ENCODE measurements around the gene RPL6. TPM values are rescaled to one million over a fixed set of nuclear protein-coding genes. Genes with fewer than 3 reads are reported as not detected.
A peak's percentile ranks its signal among the peaks of the same experiment; 100 is the strongest.
"Not testable (repeated sequence)": the region's sequence is repeated elsewhere in the genome, so short reads cannot be mapped to it uniquely, and the experiment has no call there.

The RPL6 gene
- total and polyA plus RNA-seq, 9 donors, result 1,882 to 3,614 (median 2,099) TPM

GRCh38 chr12:112408621-112409020, 784 bp downstream of the RPL6 start:
- peak overlapping the region; percentile 49 for H3K4me3 ChIP-seq
- H3K36me3 ChIP-seq, result no peaks in the 10 kb centered on the region
- no peaks in the 10 kb centered on the region for H3K9me3 ChIP-seq
- WGBS, 3 donors, result 3 to 18% (median 5%) methylated on average over 5 of the region's 5 CpGs
- no peaks in the 10 kb centered on the region for H3K27me3 ChIP-seq
- intact Hi-C loops (cut with DNase I), result no loop called here
- DNase-seq, result no peak
- peaks cover 3% of the 10 kb centered on the region for H3K4me1 ChIP-seq (ENCODE audit: insufficient read depth)
- H3K27ac ChIP-seq, result peak overlapping the region; percentile 56 to 57
- no peak for TF ChIP-seq EP300 (IDR thresholded peaks at IDR 0.05)
- TF ChIP-seq POLR2A (IDR thresholded peaks at IDR 0.05), result no peak
- TF ChIP-seq CTCF (IDR thresholded peaks at IDR 0.05), result no peak

- H3K9me3 ChIP-seq; DNase-seq; H3K4me1 ChIP-seq (ENCODE audit: insufficient read depth); H3K27ac ChIP-seq; intact Hi-C loops (cut with DNase I); H3K4me3 ChIP-seq; H3K27me3 ChIP-seq; H3K36me3 ChIP-seq: not testable (repeated sequence)
- 42 to 71% (median 44%) methylated on average over 6 of the region's 6 CpGs for WGBS, 3 donors
Measured at GRCh38 chr12:112407683-112408082, 1.7 kb downstream of the RPL6 start.

DNA sequence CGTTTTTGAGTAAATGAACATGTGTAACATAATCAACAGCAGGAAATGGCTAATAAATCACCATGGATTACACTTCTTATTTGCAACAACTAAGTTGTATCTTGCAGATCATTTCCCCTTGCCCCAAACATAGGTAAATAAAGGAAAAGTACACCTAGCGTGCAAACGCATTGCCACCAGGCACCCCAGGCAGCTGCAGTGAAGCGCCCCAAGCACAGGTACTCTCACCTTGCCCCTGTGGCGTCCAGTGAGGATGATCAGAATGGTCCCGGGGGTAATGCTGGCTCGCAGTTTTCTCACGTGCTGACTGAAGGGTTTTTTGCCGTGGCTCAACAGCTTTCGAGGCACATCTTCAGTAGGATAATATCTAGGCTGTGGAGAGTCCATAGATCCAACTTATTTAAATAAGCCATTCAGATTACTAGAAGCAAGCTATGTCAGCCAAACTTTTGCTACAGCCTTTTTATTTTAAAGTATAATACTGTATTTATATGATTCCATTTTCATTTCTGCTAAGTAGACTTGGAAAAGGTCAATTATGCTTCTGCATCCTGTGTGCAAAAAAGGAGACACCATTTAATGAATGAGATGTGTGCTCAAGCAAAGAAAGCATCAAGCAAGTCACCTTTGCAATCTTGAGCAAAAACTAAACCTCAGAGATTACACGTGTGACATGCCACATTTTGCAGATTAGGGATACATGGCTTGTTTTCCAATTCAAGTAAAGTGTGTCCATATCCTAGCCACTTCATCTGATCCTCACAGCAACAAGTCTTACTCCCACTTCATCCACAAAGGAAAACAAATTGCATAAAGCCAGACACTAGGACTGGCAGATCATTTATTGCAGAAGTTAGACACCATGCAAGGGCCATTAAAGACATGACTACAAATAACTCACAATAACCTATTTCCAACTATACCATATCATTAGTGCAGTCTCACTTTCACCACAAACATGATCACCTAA, 2.6 kb downstream of the RPL6 start:
- no peak for DNase-seq
- WGBS, 3 donors, result 68 to 77% (median 74%) methylated on average over 11 of the region's 11 CpGs
- TF ChIP-seq POLR2A (IDR thresholded peaks at IDR 0.05) (no peak), EP300 (IDR thresholded peaks at IDR 0.05) (no peak), CTCF (IDR thresholded peaks at IDR 0.05) (no peak)
- Histone ChIP-seq H3K9me3 (no peaks in the 10 kb centered on the region), H3K4me3 (no peak overlapping the region), H3K36me3 (no peaks in the 10 kb centered on the region), H3K27ac (no peak overlapping the region), H3K4me1 (ENCODE audit: insufficient read depth) (peaks cover 3% of the 10 kb centered on the region), H3K27me3 (no peaks in the 10 kb centered on the region)
- intact Hi-C loops (cut with DNase I), result no loop called here

DNA sequence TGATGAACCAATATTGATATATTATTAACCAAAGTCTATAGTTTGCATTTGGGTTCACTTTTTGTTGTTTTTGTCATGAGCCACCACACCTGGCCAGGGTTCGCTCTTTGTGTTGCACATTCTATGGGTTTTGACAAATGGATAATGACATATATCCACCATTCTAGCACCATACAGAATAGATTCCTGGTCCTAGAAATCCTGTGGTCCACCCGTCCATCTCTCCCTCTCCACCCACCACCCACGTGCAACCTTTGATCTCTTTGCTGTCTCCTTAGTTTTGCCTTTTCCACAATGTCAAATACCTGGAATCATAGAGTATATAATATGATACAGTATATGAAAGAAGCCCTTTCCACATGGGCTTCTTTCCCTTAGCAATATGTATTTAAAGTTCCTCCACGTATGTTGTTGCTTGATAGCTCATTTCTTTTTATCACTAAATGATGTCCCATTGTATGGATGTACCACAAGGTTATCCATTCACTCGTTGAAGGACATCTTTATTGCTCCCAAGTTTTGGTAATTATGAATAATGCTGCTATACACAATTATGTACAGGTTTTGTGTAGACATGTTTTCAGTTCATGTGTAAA, 7.4 kb downstream of the RPL6 start:
- Histone ChIP-seq H3K36me3 (no peaks in the 10 kb centered on the region), H3K9me3 (no peaks in the 10 kb centered on the region), H3K27me3 (no peaks in the 10 kb centered on the region), H3K4me3 (no peak overlapping the region), H3K4me1 (ENCODE audit: insufficient read depth) (no peaks in the 10 kb centered on the region), H3K27ac (no peak overlapping the region)
- TF ChIP-seq POLR2A (IDR thresholded peaks at IDR 0.05) (no peak), CTCF (IDR thresholded peaks at IDR 0.05) (no peak), EP300 (IDR thresholded peaks at IDR 0.05) (no peak)
- WGBS, 3 donors, result 41 to 51% (median 42%) methylated on average over 5 of the region's 5 CpGs
- DNase-seq, result no peak
- intact Hi-C loops (cut with DNase I), result no loop called here

DNA sequence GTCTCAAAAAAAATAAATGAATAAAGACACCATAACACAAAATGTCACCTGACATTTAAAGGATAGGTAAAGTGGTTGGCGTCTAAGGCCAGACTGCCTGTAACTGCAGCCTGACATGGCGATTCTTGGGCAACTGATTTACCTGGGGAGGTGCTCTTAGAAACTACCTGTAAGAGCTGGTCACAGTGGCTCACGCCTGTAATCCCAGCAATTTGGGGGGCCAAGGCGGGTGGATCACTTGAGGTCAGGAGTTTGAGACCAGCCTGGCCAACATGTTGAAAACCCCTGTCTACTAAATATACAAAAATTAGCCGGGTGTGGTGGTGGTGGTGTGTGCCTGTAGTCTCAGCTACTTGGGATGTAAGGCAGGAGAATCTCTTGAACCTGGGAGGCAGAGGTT, 8.4 kb downstream of the RPL6 start:
- 91 to 94% (median 91%) methylated on average over 5 of the region's 5 CpGs for WGBS, 3 donors
- intact Hi-C loops (cut with DNase I), result no loop called here

More for the DNA sequence above, 8.4 kb downstream of the RPL6 start:
- H3K9me3 ChIP-seq, result no peaks in the 10 kb centered on the region
- no peak for DNase-seq
- H3K4me1 ChIP-seq (ENCODE audit: insufficient read depth), result no peaks in the 10 kb centered on the region
- TF ChIP-seq EP300 (IDR thresholded peaks at IDR 0.05) (no peak), CTCF (IDR thresholded peaks at IDR 0.05) (no peak), POLR2A (IDR thresholded peaks at IDR 0.05) (no peak)
- H3K27ac ChIP-seq, result no peak overlapping the region
- H3K36me3 ChIP-seq, result no peaks in the 10 kb centered on the region
- H3K27me3 ChIP-seq, result no peaks in the 10 kb centered on the region
- no peak overlapping the region for H3K4me3 ChIP-seq

Measured in ovary (tissue), 9 donors.